ENCODE measurements around the gene RNF212. TPM values are rescaled to one million over a fixed set of nuclear protein-coding genes. Genes with fewer than 3 reads are reported as not detected.
"Not testable (repeated sequence)": the region's sequence is repeated elsewhere in the genome, so short reads cannot be mapped to it uniquely, and the experiment has no call there.

The RNF212 gene
- total RNA-seq, 2 donors from 2014 or later: 2.3 to 2.5 TPM

DNA sequence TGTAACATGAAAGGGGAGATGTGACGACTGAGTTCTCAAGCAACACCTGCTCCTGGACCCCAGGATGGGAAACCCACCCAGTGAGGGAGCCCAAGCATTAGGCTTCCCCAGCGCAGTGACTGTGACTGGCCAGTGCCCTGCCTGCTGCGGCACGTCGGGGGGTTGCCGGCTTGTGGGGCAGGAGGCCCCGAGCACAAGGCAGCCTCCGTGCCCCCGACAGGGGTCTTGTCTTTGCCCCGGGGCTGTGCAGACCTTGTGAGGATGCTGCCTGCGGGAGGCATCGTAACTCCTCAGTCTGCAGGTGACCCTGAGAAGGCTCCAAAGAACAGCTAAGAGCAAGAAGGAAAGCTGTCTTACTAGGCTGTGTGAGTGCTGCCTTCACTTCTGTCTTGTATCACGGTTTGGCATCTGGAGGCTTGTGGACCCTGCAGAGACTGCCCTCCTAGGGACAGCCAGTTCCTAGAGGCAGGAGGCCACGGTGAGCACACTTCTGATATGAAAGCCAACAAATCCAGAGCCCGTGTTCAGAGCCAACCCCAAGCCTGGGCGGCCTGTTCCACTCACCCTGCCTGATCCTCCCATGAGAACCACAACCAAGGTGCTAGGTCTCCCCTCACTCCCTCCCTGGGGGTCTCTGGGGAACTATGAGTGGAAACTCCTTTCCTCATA is 54.2 kb downstream of the RNF212 start:
- no peaks in the 10 kb centered on the region for H3K36me3 ChIP-seq
- H3K9me3 ChIP-seq: no peaks in the 10 kb centered on the region
- no peak overlapping the region for H3K27ac ChIP-seq
- H3K4me3 ChIP-seq: no peak overlapping the region
- DNase-seq: no peak
- TF ChIP-seq, protein P1, sequence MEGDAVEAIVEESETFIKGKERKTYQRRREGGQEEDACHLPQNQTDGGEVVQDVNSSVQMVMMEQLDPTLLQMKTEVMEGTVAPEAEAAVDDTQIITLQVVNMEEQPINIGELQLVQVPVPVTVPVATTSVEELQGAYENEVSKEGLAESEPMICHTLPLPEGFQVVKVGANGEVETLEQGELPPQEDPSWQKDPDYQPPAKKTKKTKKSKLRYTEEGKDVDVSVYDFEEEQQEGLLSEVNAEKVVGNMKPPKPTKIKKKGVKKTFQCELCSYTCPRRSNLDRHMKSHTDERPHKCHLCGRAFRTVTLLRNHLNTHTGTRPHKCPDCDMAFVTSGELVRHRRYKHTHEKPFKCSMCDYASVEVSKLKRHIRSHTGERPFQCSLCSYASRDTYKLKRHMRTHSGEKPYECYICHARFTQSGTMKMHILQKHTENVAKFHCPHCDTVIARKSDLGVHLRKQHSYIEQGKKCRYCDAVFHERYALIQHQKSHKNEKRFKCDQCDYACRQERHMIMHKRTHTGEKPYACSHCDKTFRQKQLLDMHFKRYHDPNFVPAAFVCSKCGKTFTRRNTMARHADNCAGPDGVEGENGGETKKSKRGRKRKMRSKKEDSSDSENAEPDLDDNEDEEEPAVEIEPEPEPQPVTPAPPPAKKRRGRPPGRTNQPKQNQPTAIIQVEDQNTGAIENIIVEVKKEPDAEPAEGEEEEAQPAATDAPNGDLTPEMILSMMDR (IDR thresholded peaks at IDR 0.05): no peak
- no peaks in the 10 kb centered on the region for H3K4me1 ChIP-seq
- no peak overlapping the region for H3K9ac ChIP-seq (ENCODE audit: low read depth in 2 of 2, low read length in 2 of 2)
- intact Hi-C loops (cut with DNase I): no loop called here
- H3K27me3 ChIP-seq: peaks cover 10% of the 10 kb centered on the region

DNA sequence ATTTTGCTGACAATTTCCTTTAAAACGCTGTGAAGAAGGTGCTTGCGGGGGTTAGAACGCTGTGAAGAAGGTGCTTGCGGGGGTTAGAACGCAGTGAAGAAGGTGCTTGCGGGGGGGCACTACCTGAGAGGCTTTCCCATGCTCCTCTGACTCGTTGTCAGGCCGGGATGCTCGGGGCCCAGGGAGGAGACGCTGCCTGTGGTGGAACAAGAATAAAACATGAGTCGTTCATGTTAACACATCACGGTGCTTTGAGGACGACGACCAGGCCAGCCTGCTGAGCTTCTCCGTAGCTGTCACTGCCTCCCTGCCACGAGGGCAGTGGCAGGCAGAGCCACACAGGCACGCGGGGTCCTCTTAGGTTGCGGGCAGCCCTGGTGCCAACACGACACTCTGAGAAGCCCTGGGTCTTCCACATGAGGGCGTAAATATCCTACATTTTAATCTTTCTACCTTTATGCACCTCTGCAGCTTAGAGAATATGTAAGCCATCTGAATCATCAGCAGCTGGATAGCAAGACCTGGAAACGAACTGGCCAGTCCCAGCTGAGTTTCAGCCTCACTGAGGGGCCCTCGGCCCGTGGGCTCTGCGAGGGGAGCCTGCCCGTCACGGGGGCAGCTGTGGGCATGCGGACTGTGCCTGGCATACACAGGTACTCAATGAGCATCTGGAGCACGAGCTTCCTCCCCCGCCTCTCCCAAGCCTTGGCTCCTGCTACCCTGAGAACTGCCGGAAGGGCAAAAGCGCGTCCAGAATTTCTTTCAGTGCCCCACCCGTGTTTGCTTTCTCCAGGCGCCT is 55.0 kb downstream of the RNF212 start:
- no peaks in the 10 kb centered on the region for H3K36me3 ChIP-seq
- H3K9me3 ChIP-seq: no peaks in the 10 kb centered on the region
- H3K9ac ChIP-seq (ENCODE audit: low read depth in 2 of 2, low read length in 2 of 2): peak overlapping the region in 1 of 2 donors; percentile 2
- DNase-seq: peak; percentile 75
- no peaks in the 10 kb centered on the region for H3K4me1 ChIP-seq
- no peak overlapping the region for H3K4me3 ChIP-seq
- no peak overlapping the region for H3K27ac ChIP-seq
- peaks cover 10% of the 10 kb centered on the region for H3K27me3 ChIP-seq
- TF ChIP-seq, protein P1 (IDR thresholded peaks at IDR 0.05): no peak
- intact Hi-C loops (cut with DNase I): no loop called here

DNA sequence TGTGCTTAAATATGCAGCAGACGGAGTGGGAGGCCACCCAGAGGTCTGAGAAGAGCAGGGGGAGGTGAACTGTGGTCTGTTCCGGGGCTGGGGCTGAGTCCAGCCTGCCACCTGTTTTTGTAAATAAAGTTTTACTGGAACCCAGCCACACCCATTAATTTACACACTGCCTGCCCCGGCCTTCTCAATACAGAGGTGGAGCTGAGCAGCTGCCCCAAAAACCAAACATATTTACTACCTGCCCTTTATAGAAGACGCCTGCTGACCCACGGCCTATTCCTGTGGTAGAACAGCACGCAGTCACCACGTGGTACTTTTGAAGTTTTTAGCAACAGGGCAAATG is 56.0 kb downstream of the RNF212 start:
- intact Hi-C loops (cut with DNase I): no loop called here
- H3K4me3 ChIP-seq: no peak overlapping the region
- no peaks in the 10 kb centered on the region for H3K36me3 ChIP-seq
- peaks cover 10% of the 10 kb centered on the region for H3K27me3 ChIP-seq
- H3K9ac ChIP-seq (ENCODE audit: low read depth in 2 of 2, low read length in 2 of 2): no peak overlapping the region
- TF ChIP-seq, protein P1 (IDR thresholded peaks at IDR 0.05): no peak
- H3K4me1 ChIP-seq: no peaks in the 10 kb centered on the region
- H3K9me3 ChIP-seq: no peaks in the 10 kb centered on the region
- no peak overlapping the region for H3K27ac ChIP-seq
- DNase-seq: peak; percentile 59

DNA sequence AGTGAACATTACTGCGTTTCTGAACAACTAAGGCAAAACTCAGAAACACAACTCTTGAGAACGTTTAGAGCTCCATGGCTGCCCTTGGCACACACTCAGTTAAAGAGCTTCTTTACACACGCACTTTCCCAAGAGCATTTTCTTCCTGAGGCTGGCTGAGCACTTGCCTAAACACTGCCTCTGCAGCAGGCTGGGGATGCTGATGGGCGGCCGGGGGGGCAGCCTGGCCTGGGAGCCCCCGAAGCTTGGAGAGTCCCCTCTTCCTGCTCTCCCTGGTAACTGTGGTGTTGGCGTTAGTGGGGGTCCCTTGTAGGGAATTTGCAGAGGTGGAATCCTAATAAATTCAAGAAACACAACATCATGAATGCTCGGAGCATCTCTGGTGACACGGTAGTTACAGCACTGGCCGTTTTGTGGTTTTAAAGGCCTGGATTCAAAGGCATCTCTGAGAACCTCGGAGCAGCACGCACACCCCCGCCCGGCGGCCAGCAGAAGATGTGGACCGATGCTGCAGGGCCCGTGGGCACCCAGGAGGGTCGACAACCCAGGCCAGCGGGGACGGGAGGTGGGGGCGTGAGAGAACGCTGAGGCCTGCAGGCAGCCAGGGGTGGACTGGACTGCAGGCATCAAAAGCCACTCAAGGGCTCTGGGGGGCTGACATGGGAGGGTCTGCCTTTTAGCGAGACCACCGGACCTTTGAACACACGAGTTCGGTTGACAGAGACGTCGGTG is 56.5 kb downstream of the RNF212 start:
- intact Hi-C loops (cut with DNase I): no loop called here
- Histone ChIP-seq H3K9me3 (no peaks in the 10 kb centered on the region), H3K27ac (no peak overlapping the region), H3K4me1 (no peaks in the 10 kb centered on the region), H3K27me3 (peaks cover 10% of the 10 kb centered on the region), H3K36me3 (no peaks in the 10 kb centered on the region), H3K4me3 (no peak overlapping the region), H3K9ac (ENCODE audit: low read depth in 2 of 2, low read length in 2 of 2) (no peak overlapping the region)
- TF ChIP-seq, protein P1 (IDR thresholded peaks at IDR 0.05): no peak
- no peak for DNase-seq

DNA sequence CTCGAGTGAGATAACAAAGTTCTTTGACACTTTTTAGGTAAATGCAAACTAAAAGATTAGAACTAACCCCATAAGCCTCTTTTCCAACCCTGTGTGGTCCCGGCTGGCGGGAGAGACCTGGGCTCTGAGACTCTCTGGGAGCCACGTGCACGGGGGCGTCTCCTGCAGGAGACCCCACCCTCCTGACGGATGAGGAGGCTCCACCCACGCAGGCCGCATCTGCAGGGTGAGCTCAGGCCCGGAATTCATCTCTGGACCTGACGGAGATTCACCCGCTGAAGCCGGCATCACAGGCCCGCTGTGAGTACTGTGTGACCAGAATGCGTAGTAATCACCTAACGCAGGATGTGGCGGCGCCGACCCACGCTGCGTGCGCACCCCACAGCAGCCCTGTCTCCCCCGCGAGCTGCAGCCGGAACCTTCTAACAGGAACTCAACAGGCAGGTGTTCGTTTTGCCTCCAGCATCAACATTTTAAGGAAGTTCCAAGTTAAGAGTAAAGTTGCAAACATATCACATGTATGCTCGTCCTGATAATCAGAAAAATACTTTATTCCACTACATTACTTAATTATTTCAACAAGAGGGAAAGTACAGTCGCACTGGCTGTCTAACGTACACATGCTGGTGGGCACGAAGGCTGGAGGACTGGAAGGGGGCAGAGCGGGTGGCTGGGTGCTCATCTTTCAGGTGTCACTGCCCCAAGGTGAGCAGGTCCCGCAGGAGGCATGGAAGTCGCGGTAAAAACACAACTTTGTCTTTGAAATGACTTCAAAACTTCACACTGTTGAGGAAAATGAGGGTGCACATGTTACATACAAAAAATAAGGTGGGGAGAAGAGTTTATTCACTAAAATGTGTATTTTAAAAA is 57.4 kb downstream of the RNF212 start:
- Histone ChIP-seq H3K36me3 (no peaks in the 10 kb centered on the region), H3K9me3 (no peaks in the 10 kb centered on the region), H3K9ac (ENCODE audit: low read depth in 2 of 2, low read length in 2 of 2) (no peak overlapping the region), H3K27me3 (peaks cover 10% of the 10 kb centered on the region), H3K27ac (no peak overlapping the region), H3K4me3 (peak overlapping the region; percentile 14), H3K4me1 (no peaks in the 10 kb centered on the region)
- intact Hi-C loops (cut with DNase I): no loop called here
- TF ChIP-seq, protein P1 (IDR thresholded peaks at IDR 0.05): no peak
- DNase-seq: no peak

DNA sequence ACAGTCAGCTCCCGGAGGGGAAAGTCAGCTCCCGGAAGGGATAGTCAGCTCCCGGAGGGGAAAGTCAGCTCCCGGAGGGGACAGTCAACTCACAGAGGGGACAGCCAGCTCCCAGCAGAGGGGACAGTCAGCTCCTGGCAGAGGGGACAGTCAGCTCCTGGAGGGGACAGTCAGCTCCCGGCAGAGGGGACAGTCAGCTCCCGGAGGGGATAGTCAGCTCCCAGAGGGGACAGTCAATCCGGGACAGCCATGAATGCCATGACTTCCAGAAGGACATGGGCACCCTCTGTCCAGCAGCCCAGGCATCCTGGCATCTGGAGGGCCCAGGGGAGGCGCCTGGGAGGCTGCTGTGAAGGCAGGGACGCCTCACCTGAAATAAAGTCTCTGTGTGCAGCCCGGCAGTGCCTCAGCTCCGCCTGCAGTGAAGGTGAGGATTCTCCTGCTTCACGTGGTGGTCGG is 58.1 kb downstream of the RNF212 start:
- DNase-seq; intact Hi-C loops (cut with DNase I); H3K27ac ChIP-seq; H3K9ac ChIP-seq (ENCODE audit: low read depth in 2 of 2, low read length in 2 of 2); H3K9me3 ChIP-seq; H3K36me3 ChIP-seq; H3K4me1 ChIP-seq: not testable (repeated sequence)
- Histone ChIP-seq H3K27me3 (peaks cover 10% of the 10 kb centered on the region), H3K4me3 (peak overlapping the region; percentile 14)

DNA sequence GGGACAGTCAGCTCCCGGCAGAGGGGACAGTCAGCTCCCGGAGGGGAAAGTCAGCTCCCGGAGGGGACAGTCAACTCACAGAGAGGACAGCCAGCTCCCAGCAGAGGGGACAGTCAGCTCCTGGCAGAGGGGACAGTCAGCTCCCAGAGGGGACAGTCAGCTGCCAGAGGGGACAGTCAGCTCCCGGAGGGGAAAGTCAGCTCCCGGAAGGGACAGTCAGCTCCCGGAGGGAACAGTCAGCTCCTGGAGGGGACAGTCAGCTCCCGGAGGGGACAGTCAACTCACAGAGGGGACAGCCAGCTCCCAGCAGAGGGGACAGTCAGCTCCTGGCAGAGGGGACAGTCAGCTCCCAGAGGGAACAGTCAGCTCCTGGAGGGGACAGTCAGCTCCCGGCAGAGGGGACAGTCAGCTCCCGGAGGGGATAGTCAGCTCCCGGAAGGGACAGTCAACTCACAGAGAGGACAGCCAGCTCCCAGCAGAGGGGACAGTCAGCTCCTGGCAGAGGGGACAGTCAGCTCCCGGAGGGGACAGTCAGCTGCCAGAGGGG is 58.6 kb downstream of the RNF212 start:
- DNase-seq; H3K36me3 ChIP-seq; H3K9me3 ChIP-seq; H3K27ac ChIP-seq; intact Hi-C loops (cut with DNase I); H3K4me3 ChIP-seq; H3K4me1 ChIP-seq; H3K9ac ChIP-seq (ENCODE audit: low read depth in 2 of 2, low read length in 2 of 2): not testable (repeated sequence)
- peaks cover 10% of the 10 kb centered on the region for H3K27me3 ChIP-seq
